B cell (primary cell): ENCODE measurements around the gene UPF1.

ENCODE experiments used
- EZH2 ChIP-seq: IDR thresholded peaks from 2 replicates; pipeline ENCODE4 v1.6.1; 2012; ENCODE audit warnings: borderline replicate concordance, low read depth, mild to moderate bottlenecking, moderate library complexity, low read length; ENCODE audit not compliant: insufficient read depth, poor library complexity, severe bottlenecking
- TF ChIP-seq, protein P1 (sequence below): fragments of 200-600 bp; IDR thresholded peaks from one replicate; pipeline ENCODE4 v1.8.0; 2022; ENCODE audit warnings: antibody characterized with exemption, mild to moderate bottlenecking

DNA sequence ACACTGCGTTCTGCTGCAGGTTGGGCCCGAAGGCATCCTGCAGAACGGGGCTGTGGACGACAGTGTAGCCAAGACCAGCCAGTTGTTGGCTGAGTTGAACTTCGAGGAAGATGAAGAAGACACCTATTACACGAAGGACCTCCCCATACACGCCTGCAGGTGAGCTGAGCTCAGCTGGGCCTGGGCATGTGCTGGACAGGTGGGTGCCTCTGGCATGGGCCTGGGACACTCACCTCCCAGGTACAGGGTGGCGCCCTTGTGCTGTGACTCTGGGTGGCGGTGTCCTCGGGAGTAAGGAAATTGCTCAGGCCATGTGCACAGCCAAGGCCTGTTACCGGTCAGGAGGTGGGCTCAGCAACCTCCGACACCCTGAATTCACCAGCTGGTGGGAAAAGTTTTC lies 14.2 kb downstream of the UPF1 start:
- TF ChIP-seq, protein P1, sequence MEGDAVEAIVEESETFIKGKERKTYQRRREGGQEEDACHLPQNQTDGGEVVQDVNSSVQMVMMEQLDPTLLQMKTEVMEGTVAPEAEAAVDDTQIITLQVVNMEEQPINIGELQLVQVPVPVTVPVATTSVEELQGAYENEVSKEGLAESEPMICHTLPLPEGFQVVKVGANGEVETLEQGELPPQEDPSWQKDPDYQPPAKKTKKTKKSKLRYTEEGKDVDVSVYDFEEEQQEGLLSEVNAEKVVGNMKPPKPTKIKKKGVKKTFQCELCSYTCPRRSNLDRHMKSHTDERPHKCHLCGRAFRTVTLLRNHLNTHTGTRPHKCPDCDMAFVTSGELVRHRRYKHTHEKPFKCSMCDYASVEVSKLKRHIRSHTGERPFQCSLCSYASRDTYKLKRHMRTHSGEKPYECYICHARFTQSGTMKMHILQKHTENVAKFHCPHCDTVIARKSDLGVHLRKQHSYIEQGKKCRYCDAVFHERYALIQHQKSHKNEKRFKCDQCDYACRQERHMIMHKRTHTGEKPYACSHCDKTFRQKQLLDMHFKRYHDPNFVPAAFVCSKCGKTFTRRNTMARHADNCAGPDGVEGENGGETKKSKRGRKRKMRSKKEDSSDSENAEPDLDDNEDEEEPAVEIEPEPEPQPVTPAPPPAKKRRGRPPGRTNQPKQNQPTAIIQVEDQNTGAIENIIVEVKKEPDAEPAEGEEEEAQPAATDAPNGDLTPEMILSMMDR, result no peak
- no peak for TF ChIP-seq EZH2
